ENCODE measurements around the gene TJP2.
A peak's percentile ranks its signal among the peaks of the same experiment; 100 is the strongest.

TJP2 gene

GRCh38 chr9:69179037-69179436 lies 5.0 kb downstream of the TJP2 start:
- no peak for DNase-seq (ENCODE audit: low read depth)
- H3K4me3 ChIP-seq (ENCODE audit: low read depth, low read length): no peak overlapping the region
- no peak for TF ChIP-seq CTCF (IDR thresholded peaks at IDR 0.05; ENCODE audit: insufficient read depth, low read depth, low read length, missing control alignments)

GRCh38 chr9:69180200-69180599 lies 6.1 kb downstream of the TJP2 start:
- TF ChIP-seq CTCF (IDR thresholded peaks at IDR 0.05; ENCODE audit: insufficient read depth, low read depth, low read length, missing control alignments): no peak
- no peak overlapping the region for H3K4me3 ChIP-seq (ENCODE audit: low read depth, low read length)

GRCh38 chr9:69180670-69181069 lies 6.6 kb downstream of the TJP2 start:
- peak; percentile 26 for DNase-seq (ENCODE audit: low read depth)
- H3K4me3 ChIP-seq (ENCODE audit: low read depth, low read length): no peak overlapping the region
- no peak for TF ChIP-seq CTCF (IDR thresholded peaks at IDR 0.05; ENCODE audit: insufficient read depth, low read depth, low read length, missing control alignments)

More at GRCh38 chr9:69180200-69180599, 6.1 kb downstream of the TJP2 start:
- no peak for DNase-seq (ENCODE audit: low read depth)

- no peak overlapping the region for H3K4me3 ChIP-seq (ENCODE audit: low read depth, low read length)
- no peak for DNase-seq (ENCODE audit: low read depth)
- no peak for TF ChIP-seq CTCF (IDR thresholded peaks at IDR 0.05; ENCODE audit: insufficient read depth, low read depth, low read length, missing control alignments)
Observed at GRCh38 chr9:69181908-69182353, 7.9 kb downstream of the TJP2 start.

- no peak for TF ChIP-seq CTCF (IDR thresholded peaks at IDR 0.05; ENCODE audit: insufficient read depth, low read depth, low read length, missing control alignments)
- no peak overlapping the region for H3K4me3 ChIP-seq (ENCODE audit: low read depth, low read length)
- DNase-seq (ENCODE audit: low read depth): no peak
Observed at GRCh38 chr9:69184266-69184665, 10.2 kb downstream of the TJP2 start.

GRCh38 chr9:69186841-69187611 lies 12.9 kb downstream of the TJP2 start:
- no peak overlapping the region for H3K4me3 ChIP-seq (ENCODE audit: low read depth, low read length)
- no peak for TF ChIP-seq CTCF (IDR thresholded peaks at IDR 0.05; ENCODE audit: insufficient read depth, low read depth, low read length, missing control alignments)
- DNase-seq (ENCODE audit: low read depth): no peak

- H3K4me3 ChIP-seq (ENCODE audit: low read depth, low read length): no peak overlapping the region
- DNase-seq (ENCODE audit: low read depth): no peak
- no peak for TF ChIP-seq CTCF (IDR thresholded peaks at IDR 0.05; ENCODE audit: insufficient read depth, low read depth, low read length, missing control alignments)
Observed at GRCh38 chr9:69188975-69189374, 14.9 kb downstream of the TJP2 start.
